ENCODE results near the gene TOGARAM2. TPM values are rescaled to one million over a fixed set of nuclear protein-coding genes. Genes with fewer than 3 reads are reported as not detected.

Gene TOGARAM2
- polyA plus RNA-seq, 3 donors from 2014 or later, result 3.1 to 13.0 (median 9.5) TPM

GRCh38 chr2:28997237-28997846, 16.2 kb downstream of the TOGARAM2 start:
- no peak for DNase-seq
- Mint-ChIP-seq H3K36me3 (peaks cover 0 to 3% (median 0%) of the 10 kb centered on the region in 3 donors), H3K27me3 (ENCODE audit: low read depth in 3 of 3) (peaks cover 3 to 9% (median 6%) of the 10 kb centered on the region in 3 donors), H3K9me3 (no peaks in the 10 kb centered on the region), H3K4me3 (no peak overlapping the region), H3K27ac (peak overlapping the region in 4 of 6 donors; percentile 38 to 86 (median 50)), H3K4me1 (peaks cover 32 to 35% of the 10 kb centered on the region in 2 donors)

- Mint-ChIP-seq H3K27me3 (ENCODE audit: low read depth in 3 of 3) (peaks cover 3 to 9% (median 6%) of the 10 kb centered on the region in 3 donors), H3K4me1 (peaks cover 36 to 37% of the 10 kb centered on the region in 2 donors), H3K36me3 (peaks cover 0 to 3% (median 0%) of the 10 kb centered on the region in 3 donors), H3K4me3 (no peak overlapping the region), H3K9me3 (no peaks in the 10 kb centered on the region), H3K27ac (peak overlapping the region in 4 of 6 donors; percentile 46 to 86 (median 71))
- no peak for DNase-seq
Measured at GRCh38 chr2:28997847-28998735, 17.0 kb downstream of the TOGARAM2 start.

- Mint-ChIP-seq H3K27ac (peak overlapping the region; percentile 94 to 98 (median 96)), H3K27me3 (ENCODE audit: low read depth in 3 of 3) (peaks cover 3 to 8% (median 6%) of the 10 kb centered on the region in 3 donors), H3K36me3 (peaks cover 0 to 3% (median 0%) of the 10 kb centered on the region in 3 donors), H3K4me3 (peak overlapping the region; percentile 40 to 83 (median 71)), H3K9me3 (no peaks in the 10 kb centered on the region), H3K4me1 (peaks cover 36 to 37% of the 10 kb centered on the region in 2 donors)
- peak; percentile 74 to 76 (median 75) for DNase-seq
Measured at GRCh38 chr2:29000481-29000880, 19.4 kb downstream of the TOGARAM2 start.

- peak overlapping the region; percentile 94 to 98 (median 96) for H3K27ac Mint-ChIP-seq
- peak overlapping the region in 4 of 5 donors; percentile 6 to 76 (median 60) for H3K4me3 Mint-ChIP-seq
- no peaks in the 10 kb centered on the region for H3K9me3 Mint-ChIP-seq
- H3K27me3 Mint-ChIP-seq (ENCODE audit: low read depth in 3 of 3), result peaks cover 3 to 8% (median 3%) of the 10 kb centered on the region in 3 donors
- H3K36me3 Mint-ChIP-seq, result peaks cover 0 to 3% (median 0%) of the 10 kb centered on the region in 3 donors
- DNase-seq, result peak in 1 of 3 donors; percentile 14
- H3K4me1 Mint-ChIP-seq, result peaks cover 36 to 37% of the 10 kb centered on the region in 2 donors
Measured at GRCh38 chr2:29000956-29001355, 19.9 kb downstream of the TOGARAM2 start.

- Mint-ChIP-seq H3K36me3 (peaks cover 0 to 3% (median 0%) of the 10 kb centered on the region in 3 donors), H3K27ac (peak overlapping the region; percentile 94 to 98 (median 96)), H3K27me3 (ENCODE audit: low read depth in 3 of 3) (peaks cover 3 to 8% (median 3%) of the 10 kb centered on the region in 3 donors), H3K4me3 (peak overlapping the region; percentile 43 to 80 (median 66)), H3K4me1 (peaks cover 36 to 37% of the 10 kb centered on the region in 2 donors), H3K9me3 (no peaks in the 10 kb centered on the region)
- DNase-seq, result peak; percentile 35 to 53 (median 43)
Measured at GRCh38 chr2:29001806-29002205, 20.7 kb downstream of the TOGARAM2 start.

GRCh38 chr2:29004755-29005154, 23.7 kb downstream of the TOGARAM2 start:
- Mint-ChIP-seq H3K36me3 (peaks cover 0 to 3% (median 0%) of the 10 kb centered on the region in 3 donors), H3K4me3 (no peak overlapping the region), H3K27me3 (ENCODE audit: low read depth in 3 of 3) (peaks cover 3 to 19% (median 5%) of the 10 kb centered on the region in 3 donors), H3K4me1 (peaks cover 41 to 42% of the 10 kb centered on the region in 2 donors), H3K27ac (no peak overlapping the region), H3K9me3 (no peaks in the 10 kb centered on the region)
- DNase-seq, result no peak

- Mint-ChIP-seq H3K9me3 (no peaks in the 10 kb centered on the region), H3K27ac (no peak overlapping the region), H3K4me1 (peaks cover 41 to 42% of the 10 kb centered on the region in 2 donors), H3K4me3 (no peak overlapping the region), H3K36me3 (peaks cover 0 to 1% (median 0%) of the 10 kb centered on the region in 3 donors), H3K27me3 (ENCODE audit: low read depth in 3 of 3) (peaks cover 3 to 19% (median 8%) of the 10 kb centered on the region in 3 donors)
- no peak for DNase-seq
Measured at GRCh38 chr2:29005331-29005730, 24.2 kb downstream of the TOGARAM2 start.

GRCh38 chr2:29006092-29006979, 25.2 kb downstream of the TOGARAM2 start:
- no peaks in the 10 kb centered on the region for H3K36me3 Mint-ChIP-seq
- peaks cover 10 to 21% (median 10%) of the 10 kb centered on the region in 3 donors for H3K27me3 Mint-ChIP-seq (ENCODE audit: low read depth in 3 of 3)
- no peak overlapping the region for H3K4me3 Mint-ChIP-seq
- no peaks in the 10 kb centered on the region for H3K9me3 Mint-ChIP-seq
- peaks cover 41 to 42% of the 10 kb centered on the region in 2 donors for H3K4me1 Mint-ChIP-seq
- H3K27ac Mint-ChIP-seq, result no peak overlapping the region
- no peak for DNase-seq

GRCh38 chr2:29006980-29007301, 25.8 kb downstream of the TOGARAM2 start:
- no peak overlapping the region for H3K27ac Mint-ChIP-seq
- H3K9me3 Mint-ChIP-seq, result no peaks in the 10 kb centered on the region
- H3K27me3 Mint-ChIP-seq (ENCODE audit: low read depth in 3 of 3), result peaks cover 13 to 24% (median 16%) of the 10 kb centered on the region in 3 donors
- H3K36me3 Mint-ChIP-seq, result no peaks in the 10 kb centered on the region
- H3K4me1 Mint-ChIP-seq, result peaks cover 41 to 42% of the 10 kb centered on the region in 2 donors
- DNase-seq, result no peak
- H3K4me3 Mint-ChIP-seq, result no peak overlapping the region

GRCh38 chr2:29009270-29009669, 28.2 kb downstream of the TOGARAM2 start:
- DNase-seq, result no peak
- peaks cover 58% of the 10 kb centered on the region in 2 donors for H3K4me1 Mint-ChIP-seq
- no peaks in the 10 kb centered on the region for H3K36me3 Mint-ChIP-seq
- peak overlapping the region; percentile 99 to 100 (median 100) for H3K27ac Mint-ChIP-seq
- H3K9me3 Mint-ChIP-seq, result no peaks in the 10 kb centered on the region
- H3K4me3 Mint-ChIP-seq, result peak overlapping the region; percentile 65 to 95 (median 91)
- H3K27me3 Mint-ChIP-seq (ENCODE audit: low read depth in 3 of 3), result peaks cover 22 to 41% (median 31%) of the 10 kb centered on the region in 3 donors

GRCh38 chr2:29009711-29010677, 28.9 kb downstream of the TOGARAM2 start:
- Mint-ChIP-seq H3K27ac (peak overlapping the region; percentile 99 to 100 (median 100)), H3K4me1 (peaks cover 65 to 66% of the 10 kb centered on the region in 2 donors), H3K4me3 (peak overlapping the region; percentile 87 to 95 (median 93)), H3K36me3 (no peaks in the 10 kb centered on the region), H3K27me3 (ENCODE audit: low read depth in 3 of 3) (peaks cover 22 to 48% (median 38%) of the 10 kb centered on the region in 3 donors), H3K9me3 (no peaks in the 10 kb centered on the region)
- peak; percentile 59 to 61 (median 60) for DNase-seq

- H3K9me3 Mint-ChIP-seq, result no peaks in the 10 kb centered on the region
- peak; percentile 86 for DNase-seq
- peaks cover 74 to 75% of the 10 kb centered on the region in 2 donors for H3K4me1 Mint-ChIP-seq
- H3K27ac Mint-ChIP-seq, result peak overlapping the region; percentile 99 to 100 (median 100)
- peaks cover 22 to 54% (median 39%) of the 10 kb centered on the region in 3 donors for H3K27me3 Mint-ChIP-seq (ENCODE audit: low read depth in 3 of 3)
- no peaks in the 10 kb centered on the region for H3K36me3 Mint-ChIP-seq
- H3K4me3 Mint-ChIP-seq, result peak overlapping the region; percentile 87 to 95 (median 93)
Measured at GRCh38 chr2:29010946-29011345, 29.8 kb downstream of the TOGARAM2 start.
